HL-60 (cell line): ENCODE data around the gene ANLN.

Source experiments
- DNase-seq, 2 experiments: peaks; one replicate each; pipeline ENCODE4 v3.0.0-alpha.2; 2010 to 2020; ENCODE audit warnings: low read depth in 1 of 2, low spot score in 1 of 2
- H3K27ac ChIP-seq: fragments of 250-450 bp; sonication (Bioruptor Pico); replicated peaks from 2 replicates; pipeline ENCODE4 v1.5.1; 2020; ENCODE audit warnings: mild to moderate bottlenecking, moderate library complexity
- H3K27me3 ChIP-seq: fragments of 250-450 bp; sonication (Bioruptor Pico); 2 replicates; pipeline ENCODE4 v1.5.1; 2021; ENCODE audit warnings: mild to moderate bottlenecking, moderate library complexity; ENCODE audit not compliant: insufficient read depth, poor library complexity, severe bottlenecking
- H3K4me3 ChIP-seq: replicated peaks from 2 replicates; pipeline ENCODE4 v1.5.1; 2011; ENCODE audit warnings: mild to moderate bottlenecking, control low read depth, low read length; ENCODE audit not compliant: insufficient read depth
- GABPA ChIP-seq: IDR thresholded peaks from 2 replicates; pipeline ENCODE4 v1.6.1; 2012; ENCODE audit warnings: low read depth
- POLR2AphosphoS5 ChIP-seq: IDR thresholded peaks from 2 replicates; pipeline ENCODE4 v1.6.1; 2012; ENCODE audit warnings: low read depth
- SPI1 ChIP-seq: IDR thresholded peaks from 2 replicates; pipeline ENCODE4 v1.6.1; 2012; ENCODE audit warnings: low read depth, mild to moderate bottlenecking, borderline replicate concordance
- TF ChIP-seq, protein P1 (sequence below): IDR thresholded peaks from 2 replicates; pipeline ENCODE4 v1.6.1; 2012; ENCODE audit warnings: low read depth; ENCODE audit not compliant: insufficient replicate concordance
- TF ChIP-seq, protein P2 (sequence below): IDR thresholded peaks from one replicate; pipeline ENCODE4 v1.5.1; 2011; ENCODE audit warnings: low read length, control low read depth, inconsistent platforms; ENCODE audit not compliant: insufficient read depth

The ANLN gene

DNA sequence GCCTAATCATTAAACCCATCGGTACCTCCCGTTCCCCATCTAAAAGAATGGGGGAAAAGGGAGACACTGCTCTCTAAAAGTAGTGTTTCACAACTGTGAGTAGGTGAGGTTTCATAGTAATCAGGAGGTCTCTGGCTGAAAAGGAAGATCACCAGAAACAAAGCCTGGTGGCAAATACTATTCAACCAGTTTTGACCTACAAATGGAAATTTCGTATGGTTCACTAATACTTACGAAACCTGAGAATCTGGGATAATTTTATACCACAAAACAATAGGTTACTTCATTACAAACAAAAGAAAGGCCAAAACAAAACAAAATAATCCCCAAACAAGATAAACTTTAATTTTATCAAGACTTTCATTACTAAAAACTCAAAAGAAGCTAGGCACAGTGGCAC, 28.4 kb upstream of the ANLN start:
- no peak overlapping the region for H3K4me3 ChIP-seq
- TF ChIP-seq POLR2AphosphoS5 (no peak), GABPA (no peak), SPI1 (no peak)
- TF ChIP-seq, protein P1, sequence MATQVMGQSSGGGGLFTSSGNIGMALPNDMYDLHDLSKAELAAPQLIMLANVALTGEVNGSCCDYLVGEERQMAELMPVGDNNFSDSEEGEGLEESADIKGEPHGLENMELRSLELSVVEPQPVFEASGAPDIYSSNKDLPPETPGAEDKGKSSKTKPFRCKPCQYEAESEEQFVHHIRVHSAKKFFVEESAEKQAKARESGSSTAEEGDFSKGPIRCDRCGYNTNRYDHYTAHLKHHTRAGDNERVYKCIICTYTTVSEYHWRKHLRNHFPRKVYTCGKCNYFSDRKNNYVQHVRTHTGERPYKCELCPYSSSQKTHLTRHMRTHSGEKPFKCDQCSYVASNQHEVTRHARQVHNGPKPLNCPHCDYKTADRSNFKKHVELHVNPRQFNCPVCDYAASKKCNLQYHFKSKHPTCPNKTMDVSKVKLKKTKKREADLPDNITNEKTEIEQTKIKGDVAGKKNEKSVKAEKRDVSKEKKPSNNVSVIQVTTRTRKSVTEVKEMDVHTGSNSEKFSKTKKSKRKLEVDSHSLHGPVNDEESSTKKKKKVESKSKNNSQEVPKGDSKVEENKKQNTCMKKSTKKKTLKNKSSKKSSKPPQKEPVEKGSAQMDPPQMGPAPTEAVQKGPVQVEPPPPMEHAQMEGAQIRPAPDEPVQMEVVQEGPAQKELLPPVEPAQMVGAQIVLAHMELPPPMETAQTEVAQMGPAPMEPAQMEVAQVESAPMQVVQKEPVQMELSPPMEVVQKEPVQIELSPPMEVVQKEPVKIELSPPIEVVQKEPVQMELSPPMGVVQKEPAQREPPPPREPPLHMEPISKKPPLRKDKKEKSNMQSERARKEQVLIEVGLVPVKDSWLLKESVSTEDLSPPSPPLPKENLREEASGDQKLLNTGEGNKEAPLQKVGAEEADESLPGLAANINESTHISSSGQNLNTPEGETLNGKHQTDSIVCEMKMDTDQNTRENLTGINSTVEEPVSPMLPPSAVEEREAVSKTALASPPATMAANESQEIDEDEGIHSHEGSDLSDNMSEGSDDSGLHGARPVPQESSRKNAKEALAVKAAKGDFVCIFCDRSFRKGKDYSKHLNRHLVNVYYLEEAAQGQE, result no peak
- TF ChIP-seq, protein P2, sequence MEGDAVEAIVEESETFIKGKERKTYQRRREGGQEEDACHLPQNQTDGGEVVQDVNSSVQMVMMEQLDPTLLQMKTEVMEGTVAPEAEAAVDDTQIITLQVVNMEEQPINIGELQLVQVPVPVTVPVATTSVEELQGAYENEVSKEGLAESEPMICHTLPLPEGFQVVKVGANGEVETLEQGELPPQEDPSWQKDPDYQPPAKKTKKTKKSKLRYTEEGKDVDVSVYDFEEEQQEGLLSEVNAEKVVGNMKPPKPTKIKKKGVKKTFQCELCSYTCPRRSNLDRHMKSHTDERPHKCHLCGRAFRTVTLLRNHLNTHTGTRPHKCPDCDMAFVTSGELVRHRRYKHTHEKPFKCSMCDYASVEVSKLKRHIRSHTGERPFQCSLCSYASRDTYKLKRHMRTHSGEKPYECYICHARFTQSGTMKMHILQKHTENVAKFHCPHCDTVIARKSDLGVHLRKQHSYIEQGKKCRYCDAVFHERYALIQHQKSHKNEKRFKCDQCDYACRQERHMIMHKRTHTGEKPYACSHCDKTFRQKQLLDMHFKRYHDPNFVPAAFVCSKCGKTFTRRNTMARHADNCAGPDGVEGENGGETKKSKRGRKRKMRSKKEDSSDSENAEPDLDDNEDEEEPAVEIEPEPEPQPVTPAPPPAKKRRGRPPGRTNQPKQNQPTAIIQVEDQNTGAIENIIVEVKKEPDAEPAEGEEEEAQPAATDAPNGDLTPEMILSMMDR, result no peak

DNA sequence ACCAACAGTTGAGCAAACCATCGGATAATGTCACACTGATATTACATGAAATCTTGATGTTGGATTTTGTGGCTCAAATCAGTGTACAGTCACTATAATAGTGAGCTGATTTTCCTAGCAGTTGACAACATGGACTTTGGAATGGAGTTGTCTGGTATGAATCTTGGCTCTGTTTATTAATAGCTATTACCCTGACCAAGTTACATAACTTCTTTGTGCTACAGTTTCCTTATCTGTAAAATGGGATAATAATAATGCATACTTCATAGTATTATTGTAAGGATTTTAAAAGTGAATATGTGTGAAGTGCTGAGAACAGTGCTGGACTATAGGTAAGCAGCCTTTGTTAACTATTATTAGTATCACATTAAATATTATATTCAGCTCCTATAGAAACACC, 26.1 kb upstream of the ANLN start:
- TF ChIP-seq POLR2AphosphoS5, result no peak
- TF ChIP-seq, protein P1, result no peak
- TF ChIP-seq, protein P2, result no peak
- Histone ChIP-seq H3K4me3 (no peak overlapping the region), H3K27ac (no peak overlapping the region), H3K27me3 (no peaks in the 10 kb centered on the region)
- no peak for DNase-seq

More for the DNA sequence above, 28.4 kb upstream of the ANLN start:
- Histone ChIP-seq H3K27ac (no peak overlapping the region), H3K27me3 (no peaks in the 10 kb centered on the region)
- no peak for DNase-seq

DNA sequence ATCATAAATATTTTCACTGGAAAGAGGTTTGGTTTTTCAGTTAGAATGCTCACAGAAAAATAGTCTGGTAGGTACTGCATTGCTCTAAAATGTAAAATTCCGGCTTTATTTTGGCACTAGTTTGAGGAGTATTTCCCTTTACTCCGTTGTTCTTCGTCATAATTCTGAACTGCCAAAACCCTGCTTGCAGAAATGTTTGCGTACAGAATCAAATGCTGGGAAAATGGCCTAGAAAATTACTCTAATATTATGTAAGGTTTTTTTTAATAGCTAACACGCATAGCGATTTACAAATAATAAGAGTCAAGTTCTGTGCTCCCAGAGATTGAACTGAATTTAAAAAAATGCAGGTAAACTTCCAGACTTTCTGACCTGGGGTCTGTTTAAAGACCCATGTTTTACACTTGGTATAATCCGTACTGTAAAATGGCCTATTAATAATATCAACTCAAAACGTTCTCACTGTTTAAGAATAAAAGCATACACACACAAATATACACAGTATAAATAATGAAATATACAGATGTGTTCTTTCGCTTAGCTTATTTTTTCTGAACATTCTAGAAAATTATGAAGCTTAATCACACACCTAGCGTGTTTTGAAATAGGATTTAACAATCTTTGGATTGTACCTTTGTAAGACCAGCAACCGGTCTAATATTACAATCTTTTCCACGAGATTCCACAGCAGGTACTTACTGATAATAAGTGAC, 23.5 kb upstream of the ANLN start:
- Histone ChIP-seq H3K27me3 (no peaks in the 10 kb centered on the region), H3K4me3 (peak overlapping the region; percentile 81), H3K27ac (no peak overlapping the region)
- DNase-seq, result no peak
- no peak for TF ChIP-seq POLR2AphosphoS5
- TF ChIP-seq, protein P2, result no peak
- no peak for TF ChIP-seq SPI1
- TF ChIP-seq, protein P1, result no peak
- TF ChIP-seq GABPA, result no peak
